NCI-H345 (cell line): Measurements from ENCODE around the gene PLPPR3.

Experiments
- DNase-seq: peaks from one replicate; lab custom pipeline; 2025; lab: John Stamatoyannopoulos, UW

The PLPPR3 gene

DNA sequence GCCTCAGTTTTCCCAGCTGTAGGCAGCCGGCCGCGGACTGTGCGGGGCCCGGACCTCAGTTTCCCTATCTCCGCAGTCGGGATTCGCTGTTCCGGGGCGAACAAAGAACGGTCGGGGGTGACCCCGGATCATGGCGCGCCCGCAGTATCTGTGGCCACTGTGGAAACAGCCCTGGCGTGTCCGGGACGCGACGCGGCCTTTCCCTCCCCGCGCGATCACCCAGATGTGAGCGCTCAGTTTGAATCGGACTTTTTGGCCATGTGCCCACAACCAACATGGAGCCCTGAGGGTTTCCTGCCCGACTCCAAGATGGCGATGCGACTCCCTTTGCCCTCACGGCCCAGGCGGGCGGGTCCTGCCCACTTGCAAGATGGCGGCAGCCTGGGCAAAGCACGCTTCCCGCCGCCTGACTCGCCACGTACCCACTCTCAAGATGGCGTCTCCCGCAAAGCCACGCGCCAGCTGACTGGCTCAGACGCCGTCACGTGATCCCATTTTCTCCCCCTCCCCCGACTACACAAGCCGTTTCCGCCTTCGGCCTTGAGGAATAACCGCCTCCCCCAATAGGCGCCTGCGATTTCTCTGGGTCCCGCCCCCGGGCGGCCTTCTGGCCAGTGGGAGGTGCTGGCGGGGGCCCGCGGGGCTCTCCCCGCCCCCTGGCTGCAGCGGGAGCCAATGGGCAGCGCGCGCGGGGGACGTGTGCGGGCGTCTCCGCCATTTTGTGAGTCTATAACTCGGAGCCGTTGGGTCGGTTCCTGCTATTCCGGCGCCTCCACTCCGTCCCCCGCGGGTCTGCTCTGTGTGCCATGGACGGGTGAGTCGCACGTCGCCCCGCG lies 24.8 kb downstream of the PLPPR3 start, which contains the start of gene PTBP1:
Gene PTBP1 (plus strand): TSS at position 761 of the 836 bp plus-strand sequence. CDS start 46 bp downstream, at position 807.
- DNase-seq = peak; percentile 100

DNA sequence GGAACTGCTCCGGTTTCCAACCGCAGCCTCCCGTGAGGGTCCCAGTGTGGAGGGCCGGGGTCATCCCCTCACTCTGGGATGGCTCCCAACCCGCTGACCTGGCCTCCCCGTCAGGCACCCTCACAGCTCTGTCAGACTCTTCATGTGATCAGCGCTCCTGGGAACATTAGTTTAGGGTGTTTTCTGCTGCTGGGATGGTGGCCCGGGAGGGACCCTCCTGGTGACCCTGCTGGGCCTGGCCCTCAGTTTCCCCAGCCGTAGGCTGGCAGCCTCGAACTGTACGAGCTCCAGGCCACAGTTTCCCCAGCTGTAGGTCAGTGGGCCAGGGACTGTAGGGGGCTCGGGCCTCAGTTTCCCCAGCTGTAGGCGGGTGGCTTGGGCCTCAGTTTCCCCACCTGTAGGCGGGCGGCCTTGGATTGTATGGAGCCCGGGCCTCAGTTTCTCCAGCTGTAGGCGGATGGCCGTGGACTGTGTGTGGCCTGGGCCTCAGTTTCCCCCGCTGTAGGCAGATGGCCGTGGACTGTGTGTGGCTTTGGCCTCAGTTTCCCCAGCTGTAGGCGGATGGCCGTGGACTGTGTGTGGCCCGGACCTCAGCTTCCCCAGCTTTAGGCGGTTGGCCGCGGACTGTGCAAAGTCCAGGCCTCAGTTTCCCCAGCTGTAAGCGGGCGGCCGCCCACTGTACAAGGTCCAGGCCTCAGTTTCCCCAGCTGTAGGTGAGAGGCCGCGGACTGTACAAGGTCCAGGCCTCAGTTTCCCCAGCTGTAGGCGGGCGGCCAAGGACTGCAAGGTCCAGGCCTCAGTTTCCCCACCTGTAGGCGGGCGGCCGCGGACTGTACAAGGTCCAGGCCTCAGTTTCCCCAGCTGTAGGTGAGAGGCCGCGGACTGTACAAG lies 25.8 kb downstream of the PLPPR3 start:
- no peak for DNase-seq

DNA sequence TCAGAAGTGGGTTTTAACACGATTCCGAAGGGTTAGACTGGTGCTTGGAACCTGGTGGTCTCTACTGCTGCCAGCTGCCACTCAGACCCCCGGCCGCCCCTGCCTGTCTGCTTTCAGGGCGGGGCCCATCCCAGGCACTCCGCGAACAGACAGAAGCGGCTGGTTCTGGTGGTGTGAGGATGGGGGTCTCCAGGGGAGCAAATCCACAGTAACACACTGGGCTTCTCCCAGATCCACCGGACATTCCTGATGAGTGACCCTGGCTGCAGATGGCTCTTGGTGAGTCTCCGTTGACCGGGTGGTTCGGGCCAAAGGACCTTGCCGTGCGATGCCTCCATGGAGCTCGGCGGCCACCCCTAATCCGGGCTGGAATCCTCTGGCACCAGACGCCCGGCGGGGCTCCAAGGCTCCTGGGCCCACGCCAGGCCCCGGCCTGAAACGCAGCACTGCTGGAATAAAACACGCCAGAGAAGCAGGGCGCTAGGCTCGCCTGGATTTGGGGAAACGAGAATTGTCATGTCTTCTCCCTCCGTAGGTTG lies 26.6 kb downstream of the PLPPR3 start:
- DNase-seq = no peak

DNA sequence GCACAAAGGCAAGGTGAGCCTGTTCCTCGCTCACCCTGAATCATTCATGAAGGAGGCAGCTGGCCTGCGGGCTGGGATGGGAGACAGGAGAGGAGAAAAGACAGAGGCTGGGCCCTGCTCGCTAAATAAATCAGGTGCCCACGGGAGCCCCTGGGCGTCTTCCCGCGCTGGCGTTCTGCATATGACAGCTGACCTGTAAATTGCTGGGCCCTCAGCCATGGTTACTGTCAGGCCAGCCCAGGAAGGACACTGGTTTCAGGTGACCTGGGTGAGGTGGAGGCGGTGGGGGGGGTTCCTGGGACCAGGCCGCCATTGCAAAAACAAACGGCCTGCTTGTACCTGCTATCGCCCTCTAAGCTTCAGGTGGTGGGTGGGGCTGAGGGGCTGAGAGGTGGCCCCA lies 27.9 kb downstream of the PLPPR3 start:
- no peak for DNase-seq

DNA sequence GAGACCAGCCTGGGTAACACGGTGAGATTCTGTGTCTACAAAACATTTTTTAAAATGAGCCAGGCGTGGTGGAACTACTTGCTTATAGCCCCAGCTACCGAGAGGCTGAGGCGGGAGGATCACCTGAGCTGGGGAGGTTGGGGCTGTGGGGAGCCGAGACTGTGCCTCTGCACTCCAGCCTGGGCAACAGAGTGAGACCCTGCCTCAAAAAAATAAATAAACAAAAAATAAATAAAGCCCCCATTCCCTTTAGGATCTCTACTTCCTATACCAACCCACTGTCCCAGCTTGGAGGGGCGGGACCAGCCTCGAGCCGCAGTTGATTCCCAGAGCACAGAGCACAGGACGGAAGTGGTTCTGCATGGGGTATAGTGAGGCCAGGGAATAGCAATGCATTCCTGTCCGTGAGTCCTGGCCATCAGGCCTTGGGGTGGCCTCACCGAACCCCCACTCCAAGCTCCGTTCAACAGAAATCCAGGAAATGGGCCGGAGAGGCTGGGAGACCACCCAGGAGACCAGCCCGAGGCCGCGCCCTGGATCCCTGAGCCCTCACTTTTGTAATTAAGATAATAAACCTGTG lies 29.4 kb downstream of the PLPPR3 start:
- no peak for DNase-seq

DNA sequence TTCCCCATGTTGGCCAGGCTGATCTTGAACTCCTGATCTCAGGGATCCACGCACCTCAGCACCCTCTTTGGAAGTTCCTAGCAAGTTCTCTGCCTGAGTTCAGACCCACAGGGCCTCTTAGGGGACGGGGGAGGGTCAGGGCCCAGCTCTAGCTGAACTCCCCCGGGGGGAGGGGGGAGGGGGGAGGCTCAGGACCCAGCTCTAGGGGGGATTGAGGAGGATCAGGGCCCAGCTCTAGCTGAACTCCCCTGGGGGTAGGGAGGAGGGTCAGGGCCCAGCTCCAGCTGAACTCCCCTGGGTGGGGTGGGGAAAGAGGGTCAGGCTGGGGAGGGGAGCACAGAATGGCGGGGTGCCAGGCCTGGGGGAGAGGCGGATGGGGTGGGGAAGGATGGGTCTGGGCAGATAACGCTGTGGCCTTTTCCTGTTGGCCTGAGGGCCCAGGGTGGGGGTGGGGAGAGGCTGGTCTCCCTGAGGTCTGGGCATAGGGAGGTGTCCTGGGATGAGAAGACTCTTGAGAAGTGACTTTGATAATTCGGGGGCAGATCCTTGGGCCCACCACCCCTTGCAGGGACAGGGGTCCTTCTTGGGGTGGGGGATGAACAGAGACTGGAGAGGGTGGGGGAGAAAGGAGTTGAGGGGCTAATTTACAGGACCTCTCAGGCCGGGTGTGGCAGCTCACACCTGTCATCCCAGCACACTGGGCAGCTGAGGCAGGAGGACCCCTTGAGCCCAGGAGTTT lies 30.0 kb downstream of the PLPPR3 start:
- no peak for DNase-seq

DNA sequence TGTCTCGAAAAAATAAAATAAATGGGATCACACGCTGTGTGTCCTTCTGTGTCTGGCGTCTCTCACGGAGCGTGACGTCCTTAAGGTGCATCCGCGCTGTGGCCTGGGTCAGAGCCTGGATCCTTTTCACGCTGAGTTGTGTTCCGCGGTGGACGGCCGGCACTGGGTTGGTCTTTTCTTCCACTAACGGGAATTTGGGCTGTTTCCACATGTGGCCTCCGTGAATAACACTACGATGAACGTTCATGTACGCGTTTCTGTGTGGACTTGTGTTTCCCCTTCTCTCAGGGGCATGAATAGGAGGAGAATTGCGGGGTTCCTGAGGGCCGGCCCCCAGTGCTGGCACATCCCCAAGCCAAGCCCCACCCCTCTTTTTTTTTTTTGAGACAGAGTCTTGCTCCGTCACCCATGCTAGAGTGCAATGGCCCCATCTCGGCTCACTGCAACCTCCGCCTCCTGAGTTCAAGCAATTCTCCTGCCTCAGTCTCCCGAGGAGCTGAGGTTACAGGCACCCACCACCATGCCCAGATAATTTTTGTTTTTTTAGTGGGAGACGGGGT lies 30.7 kb downstream of the PLPPR3 start:
- no peak for DNase-seq

DNA sequence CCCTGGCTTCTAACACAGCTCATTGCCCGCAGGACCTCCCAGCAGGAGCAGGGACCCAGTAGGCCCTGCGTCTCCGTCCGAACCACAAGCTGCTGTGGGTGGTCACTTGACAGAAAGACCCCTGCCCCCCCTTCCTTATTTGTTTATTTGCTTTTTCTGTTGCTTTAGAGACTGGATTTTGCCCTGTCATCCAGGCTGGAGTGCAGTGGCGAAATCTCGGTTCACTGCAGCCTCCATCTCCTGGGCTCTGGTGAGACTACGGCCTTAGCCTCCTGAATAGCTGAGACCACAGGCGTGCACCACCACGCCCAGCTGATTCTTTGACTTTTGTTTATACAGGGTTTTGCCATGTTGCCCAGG lies 32.1 kb downstream of the PLPPR3 start:
- no peak for DNase-seq

DNA sequence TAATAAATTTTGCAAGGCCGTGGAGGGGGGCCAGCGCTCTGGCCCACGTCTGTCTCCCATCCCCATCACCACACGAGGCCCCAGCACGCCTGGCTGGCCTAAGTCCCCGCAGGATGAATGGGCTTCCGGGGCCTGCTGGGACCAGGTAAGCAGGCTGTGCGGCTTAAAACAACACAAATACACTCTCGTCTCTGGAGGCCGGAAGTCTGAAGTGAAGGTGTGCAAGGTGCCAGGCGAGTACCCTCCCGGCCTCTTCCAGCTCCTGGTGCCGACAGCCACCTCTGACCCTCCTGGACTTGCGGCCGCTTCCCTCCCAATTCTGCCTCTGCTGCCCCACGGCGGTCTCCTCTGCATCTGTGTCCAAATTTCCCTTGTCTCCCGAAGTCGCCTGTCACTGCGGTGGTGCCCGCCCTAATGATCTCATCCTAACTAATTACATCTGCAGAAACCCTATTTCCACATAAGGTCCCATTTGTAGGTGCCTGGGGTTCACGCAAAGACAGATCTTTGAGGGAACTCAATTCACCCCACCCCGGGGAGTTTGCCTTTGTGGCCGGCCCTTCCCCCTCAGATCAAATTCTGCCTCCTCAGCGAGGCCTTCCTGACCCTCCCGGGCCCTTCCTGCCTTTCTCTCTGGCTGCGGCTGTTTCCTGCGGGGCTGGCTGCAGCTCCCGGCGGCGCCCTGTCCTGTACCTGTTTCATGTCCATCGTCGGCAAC lies 32.6 kb downstream of the PLPPR3 start:
- no peak for DNase-seq

DNA sequence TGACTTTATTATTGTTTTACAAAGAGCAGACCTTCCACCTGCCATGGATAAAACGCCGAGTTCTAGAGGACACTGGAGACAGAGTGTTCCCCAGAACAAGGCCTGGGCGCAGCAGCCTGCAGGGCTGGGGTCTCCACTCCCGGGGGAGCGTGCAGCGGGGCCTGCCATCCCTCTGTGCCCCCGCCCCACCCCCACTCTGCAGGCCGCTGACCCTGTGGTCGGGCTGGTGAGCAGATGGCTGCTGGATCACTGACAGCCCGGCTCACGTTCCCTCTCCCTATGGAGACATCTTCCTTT lies 33.1 kb downstream of the PLPPR3 start:
- DNase-seq = no peak

DNA sequence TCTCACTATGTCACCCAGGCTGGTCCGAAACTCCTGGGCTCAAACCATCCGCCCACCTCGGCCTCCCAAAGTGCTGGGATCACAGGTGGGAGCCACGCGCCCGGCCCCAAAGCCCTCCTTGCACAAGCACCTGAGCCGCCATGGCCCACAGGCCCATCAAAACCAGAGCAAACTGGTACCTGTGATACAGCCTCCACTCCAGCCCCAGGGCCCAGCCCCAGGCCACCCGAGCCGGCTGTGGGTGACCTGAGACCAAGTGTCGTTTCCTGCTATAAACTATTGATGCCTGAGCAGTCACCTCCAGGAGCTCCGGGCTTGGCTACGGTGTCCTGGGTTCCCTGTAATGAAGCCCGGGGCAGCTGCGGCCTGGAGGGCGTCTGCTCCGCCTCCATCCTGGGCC lies 34.2 kb downstream of the PLPPR3 start:
- no peak for DNase-seq

DNA sequence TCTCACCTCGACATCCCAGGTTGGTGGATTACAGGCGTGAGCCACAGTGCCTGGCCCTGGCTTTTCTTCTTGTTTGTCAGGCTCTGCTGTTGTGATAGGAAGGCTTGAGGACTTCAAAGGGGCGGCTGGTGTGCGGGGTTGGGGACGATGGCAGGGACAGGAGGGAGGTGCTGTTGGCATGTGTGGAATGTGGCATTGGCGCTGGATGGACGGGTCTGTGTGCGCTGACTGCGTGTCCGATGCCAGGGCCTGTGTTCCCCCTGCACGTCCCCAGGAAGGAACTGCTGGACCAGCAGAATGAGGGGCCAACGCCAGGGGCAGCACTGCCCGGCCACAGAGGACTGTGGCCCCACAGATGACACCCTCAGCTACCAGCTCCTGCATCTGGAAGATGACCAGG lies 37.2 kb downstream of the PLPPR3 start:
- no peak for DNase-seq

DNA sequence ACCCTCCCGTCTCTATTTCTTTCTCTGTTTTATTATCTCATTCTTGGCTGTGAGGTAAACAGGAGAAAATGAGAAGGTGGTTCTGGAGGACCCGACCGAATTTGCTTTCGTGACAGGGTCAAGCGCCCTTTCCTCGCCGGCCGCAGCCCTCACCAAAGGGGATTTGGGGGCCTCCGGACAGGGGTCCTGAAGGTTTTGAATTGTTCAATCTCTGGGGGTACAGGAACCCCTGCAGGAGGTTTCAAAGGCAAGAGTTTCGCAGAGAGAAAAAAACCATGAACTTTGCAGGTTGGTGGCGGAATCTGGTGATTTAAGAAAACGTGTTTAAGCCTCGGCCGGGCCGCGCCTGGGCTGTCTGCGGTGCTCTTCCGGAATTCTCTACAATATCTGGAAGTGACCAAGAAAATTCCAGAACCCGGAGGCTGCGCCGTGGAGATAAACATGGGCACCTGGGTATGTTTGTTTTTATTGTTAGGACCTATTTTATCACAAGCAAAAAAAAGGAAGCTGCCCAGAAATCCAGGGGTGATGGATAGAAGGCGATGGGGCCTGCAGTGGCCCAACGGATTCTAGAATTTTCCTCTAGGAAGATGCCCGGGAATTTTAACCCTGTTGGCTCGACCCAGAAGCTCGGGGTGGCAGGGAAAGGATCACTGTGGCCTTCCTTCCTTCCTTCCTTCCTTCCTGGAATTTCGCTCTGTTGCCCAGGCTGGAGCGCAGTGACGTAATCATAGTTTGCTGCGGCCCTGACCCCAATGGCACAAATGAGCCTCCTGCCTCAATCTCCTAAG lies 38.7 kb downstream of the PLPPR3 start:
- DNase-seq = no peak

DNA sequence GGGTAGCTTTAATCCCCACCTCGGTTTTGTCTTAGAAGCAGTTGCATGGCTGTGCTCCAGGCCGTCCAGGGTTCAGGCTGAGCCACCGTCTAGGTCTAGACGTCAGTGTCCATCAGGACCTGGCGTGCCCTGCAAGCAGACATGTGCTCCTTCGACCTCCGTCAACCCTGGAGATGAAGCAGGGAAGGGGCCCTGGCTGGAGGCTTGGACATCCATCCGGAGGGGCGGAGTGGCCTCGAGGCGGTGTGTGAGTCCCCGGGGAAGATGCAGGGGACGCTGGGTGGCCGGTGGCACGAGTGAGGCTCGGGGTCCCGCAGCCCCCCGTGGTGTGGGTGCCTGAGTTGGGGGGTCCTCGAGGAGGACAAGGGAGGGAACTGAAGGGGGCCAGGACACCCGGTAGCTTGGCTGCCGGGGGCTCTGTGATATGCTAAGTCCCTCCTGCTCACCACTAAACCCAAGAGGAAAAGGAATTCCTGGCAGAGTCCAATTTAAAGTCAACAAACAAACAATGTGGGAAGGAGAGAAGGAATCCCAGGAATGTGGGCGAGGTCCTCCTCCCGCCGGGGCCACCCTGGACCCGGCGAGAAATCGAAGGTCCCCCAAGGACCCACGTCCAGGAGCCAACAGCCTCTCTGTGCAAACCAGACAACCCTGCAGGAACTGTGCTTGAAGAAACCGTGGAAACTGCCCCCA lies 39.4 kb downstream of the PLPPR3 start:
- DNase-seq = no peak

DNA sequence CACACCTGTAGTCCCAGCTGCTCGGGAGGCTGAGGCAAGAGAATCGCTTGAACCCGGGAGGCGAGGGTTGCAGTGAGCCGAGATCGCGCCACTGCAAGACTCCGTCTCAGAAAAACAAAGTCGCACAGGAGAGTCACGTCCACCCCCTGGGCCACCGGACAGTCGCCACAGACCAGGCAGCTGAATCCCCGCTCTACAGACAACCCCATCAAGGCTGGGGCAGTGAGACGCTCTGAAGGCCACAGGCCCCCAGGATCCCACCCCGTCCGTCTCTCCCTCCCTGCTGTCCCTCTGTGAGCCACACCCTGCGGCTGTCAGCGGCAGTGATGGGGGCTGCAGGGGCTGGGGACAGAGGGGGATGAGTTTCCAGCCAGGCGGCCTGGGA lies 40.0 kb downstream of the PLPPR3 start:
- DNase-seq = no peak

DNA sequence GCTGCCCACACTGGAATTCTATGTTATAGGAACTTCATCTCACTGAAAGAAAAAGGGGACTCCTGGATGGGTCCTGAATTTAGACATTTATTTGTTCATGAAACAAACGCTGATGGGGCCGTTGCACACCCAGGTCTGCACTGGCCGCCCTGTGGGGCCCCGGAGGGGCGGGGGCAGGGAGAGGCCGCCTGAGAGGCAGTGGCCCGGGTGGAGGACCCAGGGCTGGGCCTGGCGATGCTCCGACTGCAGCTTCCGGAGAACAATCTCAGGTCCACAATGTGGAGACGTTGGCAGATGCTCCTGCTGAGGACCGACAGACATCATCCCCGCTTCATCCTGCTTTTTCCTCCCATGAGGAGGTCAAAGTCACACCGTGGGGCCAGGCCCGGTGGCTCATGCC lies 40.8 kb downstream of the PLPPR3 start:
- no peak for DNase-seq

DNA sequence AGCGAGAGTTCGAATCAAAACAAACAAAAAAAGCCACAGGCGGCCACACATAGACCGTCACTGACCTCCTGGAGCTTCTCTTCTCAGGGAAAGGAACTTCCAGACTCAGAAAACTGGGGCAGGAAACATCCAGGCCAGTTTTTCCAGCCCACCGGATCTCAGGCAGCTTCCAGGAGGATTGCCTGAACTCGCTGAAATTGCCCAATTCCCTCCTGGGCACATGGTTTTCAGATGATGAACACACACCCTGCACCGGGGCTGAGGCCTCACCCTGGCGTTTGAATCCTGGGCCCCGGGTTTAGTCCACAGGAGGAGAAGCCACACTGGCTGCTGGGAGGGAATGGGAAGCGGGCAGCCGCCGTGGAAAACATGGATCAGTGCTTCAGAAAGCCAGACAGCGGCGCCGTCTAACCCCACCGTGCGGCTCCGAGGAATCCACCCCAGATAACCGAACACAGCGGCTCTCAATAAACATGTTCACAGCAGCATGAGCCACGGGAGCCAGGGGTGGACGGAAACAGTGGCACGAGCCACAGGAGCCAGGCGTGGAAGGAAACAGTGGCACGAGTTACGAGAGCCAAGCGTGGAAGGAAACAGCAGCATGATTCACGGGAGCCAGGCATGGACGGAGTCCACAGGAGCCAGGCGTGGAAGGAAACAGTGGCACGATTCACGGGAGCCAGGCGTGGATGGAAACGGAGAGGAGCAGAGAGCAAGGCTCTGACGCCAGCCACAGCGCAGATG lies 42.7 kb downstream of the PLPPR3 start:
- no peak for DNase-seq

DNA sequence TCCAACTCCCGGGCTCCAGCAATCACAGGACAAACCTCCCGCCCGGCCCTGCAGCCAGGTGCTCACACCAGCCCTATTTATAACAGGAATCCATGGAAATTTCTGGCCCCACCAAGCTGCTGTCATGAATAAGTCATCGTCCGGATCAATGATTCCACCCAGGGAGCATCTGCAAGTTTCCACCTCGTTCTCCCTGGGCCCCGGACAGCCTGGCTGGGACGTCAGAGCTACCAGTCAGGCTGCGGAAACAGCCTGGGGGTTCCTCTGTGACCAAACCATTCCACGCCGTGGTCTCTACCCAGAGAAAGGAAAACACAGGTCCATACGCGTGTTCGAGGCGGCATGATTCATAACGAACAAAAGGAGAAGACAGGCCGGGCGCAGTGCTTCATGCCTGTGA lies 45.2 kb downstream of the PLPPR3 start:
- no peak for DNase-seq
